LNCaP clone FGC (cell line): ENCODE measurements around the gene CHCHD1.

Source experiments
- DNase-seq: peaks from one replicate; pipeline ENCODE4 v3.0.0-alpha.2; 2011; ENCODE audit warnings: low read depth
- H3K4me3 ChIP-seq: 2 replicates; pipeline ENCODE4 v1.5.1; 2011; ENCODE audit warnings: mild to moderate bottlenecking, low read depth, low read length, control low read depth
- CTCF ChIP-seq: IDR thresholded peaks from 2 replicates; pipeline ENCODE4 v1.5.1; 2012; ENCODE audit warnings: mild to moderate bottlenecking; ENCODE audit not compliant: control insufficient read depth, insufficient read depth; ENCODE audit errors: extremely low read depth

CHCHD1 gene

GRCh38 chr10:73769396-73769795 lies 12.5 kb upstream of the CHCHD1 start:
- no peak for TF ChIP-seq CTCF
- DNase-seq, result no peak
- no peak overlapping the region for H3K4me3 ChIP-seq

GRCh38 chr10:73771722-73772280 lies 10.0 kb upstream of the CHCHD1 start:
- no peak for DNase-seq

GRCh38 chr10:73772281-73773151 lies 9.3 kb upstream of the CHCHD1 start:
- no peak for TF ChIP-seq CTCF
- peak; percentile 74 for DNase-seq
- H3K4me3 ChIP-seq, result peak overlapping the region; percentile 80

More at GRCh38 chr10:73771722-73772280, 10.0 kb upstream of the CHCHD1 start:
- no peak for TF ChIP-seq CTCF
- H3K4me3 ChIP-seq, result peak overlapping the region; percentile 80

GRCh38 chr10:73773152-73773879 lies 8.5 kb upstream of the CHCHD1 start:
- no peak for DNase-seq
- H3K4me3 ChIP-seq, result peak overlapping the region; percentile 80
- no peak for TF ChIP-seq CTCF

GRCh38 chr10:73774637-73775036 lies 7.2 kb upstream of the CHCHD1 start:
- H3K4me3 ChIP-seq, result peak overlapping the region; percentile 80
- TF ChIP-seq CTCF, result peak; percentile 14; the same call in 1 of the 2 replicates
- no peak for DNase-seq

- TF ChIP-seq CTCF, result no peak
These were observed 2.8 kb upstream of the CHCHD1 start for GRCh38 chr10:73779018-73779417.

More at GRCh38 chr10:73779018-73779417, 2.8 kb upstream of the CHCHD1 start:
- no peak overlapping the region for H3K4me3 ChIP-seq
- DNase-seq, result no peak
